ENCODE data around the gene PSTPIP1. TPM values are rescaled to one million over a fixed set of nuclear protein-coding genes. Genes with fewer than 3 reads are reported as not detected.

The PSTPIP1 gene
- total and polyA plus RNA-seq, 2 of the 13 experiments (the other 11 are each of a cell fraction or from before 2014, with no cell fraction given): 4.4 to 8.7 TPM

DNA sequence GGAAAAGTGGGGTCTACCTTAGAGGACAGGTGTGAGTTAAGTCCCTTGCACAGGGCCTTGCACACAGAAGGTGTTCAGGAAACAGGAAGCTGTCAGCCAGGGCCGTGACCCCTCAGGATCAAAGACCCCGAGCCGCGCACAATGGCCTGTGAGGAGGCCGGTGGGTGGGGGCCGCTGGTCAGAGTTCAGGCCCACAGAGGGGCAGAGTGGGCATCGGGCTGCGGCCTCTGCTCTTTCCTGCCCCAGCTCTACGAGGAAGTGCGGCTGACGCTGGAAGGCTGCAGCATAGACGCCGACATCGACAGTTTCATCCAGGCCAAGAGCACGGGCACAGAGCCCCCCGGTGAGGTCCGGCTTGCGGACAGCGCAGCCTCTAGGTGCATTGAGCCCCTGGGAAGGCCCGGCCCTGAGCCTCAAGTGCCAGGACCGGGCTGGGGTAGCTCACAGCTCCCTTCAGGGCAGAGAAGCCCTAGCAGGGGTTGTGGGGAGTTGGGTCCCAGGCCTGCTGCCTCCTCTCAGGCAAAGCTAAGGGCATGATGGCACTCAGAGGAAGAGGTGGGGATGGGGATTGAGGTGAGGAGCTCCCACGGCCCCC, 37.2 kb downstream of the PSTPIP1 start (continued):
- TF ChIP-seq ZNF883 (CRISPR knock-in tag; IDR thresholded peaks at IDR 0.05; ENCODE audit: not compliant biosample characterization) (no peak), BRD4 (CRISPR knock-in tag; IDR thresholded peaks at IDR 0.05) (0 out of 2 replicates have a peak, but pooled peaks have one; percentile 23), ZNF205 (CRISPR knock-in tag; IDR thresholded peaks at IDR 0.05) (peak; percentile 63; the same call in 1 of the 2 replicates), HNF4G (IDR thresholded peaks at IDR 0.05; ENCODE audit: borderline replicate concordance, low read depth, low read length) (peak; percentile 71), HNF4G (CRISPR knock-in tag; IDR thresholded peaks at IDR 0.05; ENCODE audit: borderline replicate concordance, low read depth) (peak; percentile 57), ZFX (CRISPR knock-in tag; IDR thresholded peaks at IDR 0.05; ENCODE audit: low read depth) (peak; percentile 88), ZNF616 (CRISPR knock-in tag; IDR thresholded peaks at IDR 0.05; ENCODE audit: low read depth) (peak; percentile 77; the same call in 1 of the 2 replicates), ZFP62 (CRISPR knock-in tag; IDR thresholded peaks at IDR 0.05) (no peak), ZKSCAN8 (CRISPR knock-in tag; IDR thresholded peaks at IDR 0.05; ENCODE audit: borderline replicate concordance) (0 out of 2 replicates have a peak, but pooled peaks have one; percentile 49), ZNF234 (CRISPR knock-in tag; conservative IDR thresholded peaks at IDR 0.05) (no peak), ZNF350 (CRISPR knock-in tag; IDR thresholded peaks at IDR 0.05; ENCODE audit: borderline replicate concordance, low read depth) (0 out of 2 replicates have a peak, but pooled peaks have one; percentile 23), CC2D1A (CRISPR knock-in tag; IDR thresholded peaks at IDR 0.05) (no peak), RARG (CRISPR knock-in tag; IDR thresholded peaks at IDR 0.05; ENCODE audit: low read depth) (no peak), ZNF121 (CRISPR knock-in tag; IDR thresholded peaks at IDR 0.05) (no peak)
- TF ChIP-seq, protein P1, sequence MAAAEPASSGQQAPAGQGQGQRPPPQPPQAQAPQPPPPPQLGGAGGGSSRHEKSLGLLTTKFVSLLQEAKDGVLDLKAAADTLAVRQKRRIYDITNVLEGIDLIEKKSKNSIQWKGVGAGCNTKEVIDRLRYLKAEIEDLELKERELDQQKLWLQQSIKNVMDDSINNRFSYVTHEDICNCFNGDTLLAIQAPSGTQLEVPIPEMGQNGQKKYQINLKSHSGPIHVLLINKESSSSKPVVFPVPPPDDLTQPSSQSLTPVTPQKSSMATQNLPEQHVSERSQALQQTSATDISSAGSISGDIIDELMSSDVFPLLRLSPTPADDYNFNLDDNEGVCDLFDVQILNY (CRISPR knock-in tag; conservative IDR thresholded peaks at IDR 0.05): no peak
- TF ChIP-seq, protein P2, sequence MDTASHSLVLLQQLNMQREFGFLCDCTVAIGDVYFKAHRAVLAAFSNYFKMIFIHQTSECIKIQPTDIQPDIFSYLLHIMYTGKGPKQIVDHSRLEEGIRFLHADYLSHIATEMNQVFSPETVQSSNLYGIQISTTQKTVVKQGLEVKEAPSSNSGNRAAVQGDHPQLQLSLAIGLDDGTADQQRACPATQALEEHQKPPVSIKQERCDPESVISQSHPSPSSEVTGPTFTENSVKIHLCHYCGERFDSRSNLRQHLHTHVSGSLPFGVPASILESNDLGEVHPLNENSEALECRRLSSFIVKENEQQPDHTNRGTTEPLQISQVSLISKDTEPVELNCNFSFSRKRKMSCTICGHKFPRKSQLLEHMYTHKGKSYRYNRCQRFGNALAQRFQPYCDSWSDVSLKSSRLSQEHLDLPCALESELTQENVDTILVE (CRISPR knock-in tag; IDR thresholded peaks at IDR 0.05): 0 out of 2 replicates have a peak, but pooled peaks have one; percentile 41
- TF ChIP-seq, protein P3, sequence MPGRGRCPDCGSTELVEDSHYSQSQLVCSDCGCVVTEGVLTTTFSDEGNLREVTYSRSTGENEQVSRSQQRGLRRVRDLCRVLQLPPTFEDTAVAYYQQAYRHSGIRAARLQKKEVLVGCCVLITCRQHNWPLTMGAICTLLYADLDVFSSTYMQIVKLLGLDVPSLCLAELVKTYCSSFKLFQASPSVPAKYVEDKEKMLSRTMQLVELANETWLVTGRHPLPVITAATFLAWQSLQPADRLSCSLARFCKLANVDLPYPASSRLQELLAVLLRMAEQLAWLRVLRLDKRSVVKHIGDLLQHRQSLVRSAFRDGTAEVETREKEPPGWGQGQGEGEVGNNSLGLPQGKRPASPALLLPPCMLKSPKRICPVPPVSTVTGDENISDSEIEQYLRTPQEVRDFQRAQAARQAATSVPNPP (CRISPR knock-in tag; IDR thresholded peaks at IDR 0.05): peak; percentile 44; the same call in 1 of the 2 replicates
- TF ChIP-seq, protein P4, sequence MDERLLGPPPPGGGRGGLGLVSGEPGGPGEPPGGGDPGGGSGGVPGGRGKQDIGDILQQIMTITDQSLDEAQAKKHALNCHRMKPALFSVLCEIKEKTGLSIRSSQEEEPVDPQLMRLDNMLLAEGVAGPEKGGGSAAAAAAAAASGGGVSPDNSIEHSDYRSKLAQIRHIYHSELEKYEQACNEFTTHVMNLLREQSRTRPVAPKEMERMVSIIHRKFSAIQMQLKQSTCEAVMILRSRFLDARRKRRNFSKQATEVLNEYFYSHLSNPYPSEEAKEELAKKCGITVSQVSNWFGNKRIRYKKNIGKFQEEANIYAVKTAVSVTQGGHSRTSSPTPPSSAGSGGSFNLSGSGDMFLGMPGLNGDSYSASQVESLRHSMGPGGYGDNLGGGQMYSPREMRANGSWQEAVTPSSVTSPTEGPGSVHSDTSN (CRISPR knock-in tag; IDR thresholded peaks at IDR 0.05): peak; percentile 22; the same call in 1 of the 2 replicates
- TF ChIP-seq, protein P5, sequence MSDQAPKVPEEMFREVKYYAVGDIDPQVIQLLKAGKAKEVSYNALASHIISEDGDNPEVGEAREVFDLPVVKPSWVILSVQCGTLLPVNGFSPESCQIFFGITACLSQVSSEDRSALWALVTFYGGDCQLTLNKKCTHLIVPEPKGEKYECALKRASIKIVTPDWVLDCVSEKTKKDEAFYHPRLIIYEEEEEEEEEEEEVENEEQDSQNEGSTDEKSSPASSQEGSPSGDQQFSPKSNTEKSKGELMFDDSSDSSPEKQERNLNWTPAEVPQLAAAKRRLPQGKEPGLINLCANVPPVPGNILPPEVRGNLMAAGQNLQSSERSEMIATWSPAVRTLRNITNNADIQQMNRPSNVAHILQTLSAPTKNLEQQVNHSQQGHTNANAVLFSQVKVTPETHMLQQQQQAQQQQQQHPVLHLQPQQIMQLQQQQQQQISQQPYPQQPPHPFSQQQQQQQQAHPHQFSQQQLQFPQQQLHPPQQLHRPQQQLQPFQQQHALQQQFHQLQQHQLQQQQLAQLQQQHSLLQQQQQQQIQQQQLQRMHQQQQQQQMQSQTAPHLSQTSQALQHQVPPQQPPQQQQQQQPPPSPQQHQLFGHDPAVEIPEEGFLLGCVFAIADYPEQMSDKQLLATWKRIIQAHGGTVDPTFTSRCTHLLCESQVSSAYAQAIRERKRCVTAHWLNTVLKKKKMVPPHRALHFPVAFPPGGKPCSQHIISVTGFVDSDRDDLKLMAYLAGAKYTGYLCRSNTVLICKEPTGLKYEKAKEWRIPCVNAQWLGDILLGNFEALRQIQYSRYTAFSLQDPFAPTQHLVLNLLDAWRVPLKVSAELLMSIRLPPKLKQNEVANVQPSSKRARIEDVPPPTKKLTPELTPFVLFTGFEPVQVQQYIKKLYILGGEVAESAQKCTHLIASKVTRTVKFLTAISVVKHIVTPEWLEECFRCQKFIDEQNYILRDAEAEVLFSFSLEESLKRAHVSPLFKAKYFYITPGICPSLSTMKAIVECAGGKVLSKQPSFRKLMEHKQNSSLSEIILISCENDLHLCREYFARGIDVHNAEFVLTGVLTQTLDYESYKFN (CRISPR knock-in tag; conservative IDR thresholded peaks at IDR 0.05): peak; percentile 92
- TF ChIP-seq, protein P6, sequence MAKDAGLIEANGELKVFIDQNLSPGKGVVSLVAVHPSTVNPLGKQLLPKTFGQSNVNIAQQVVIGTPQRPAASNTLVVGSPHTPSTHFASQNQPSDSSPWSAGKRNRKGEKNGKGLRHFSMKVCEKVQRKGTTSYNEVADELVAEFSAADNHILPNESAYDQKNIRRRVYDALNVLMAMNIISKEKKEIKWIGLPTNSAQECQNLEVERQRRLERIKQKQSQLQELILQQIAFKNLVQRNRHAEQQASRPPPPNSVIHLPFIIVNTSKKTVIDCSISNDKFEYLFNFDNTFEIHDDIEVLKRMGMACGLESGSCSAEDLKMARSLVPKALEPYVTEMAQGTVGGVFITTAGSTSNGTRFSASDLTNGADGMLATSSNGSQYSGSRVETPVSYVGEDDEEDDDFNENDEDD (CRISPR knock-in tag; IDR thresholded peaks at IDR 0.05; ENCODE audit: borderline replicate concordance): peak; percentile 15; the same call in 1 of the 2 replicates

All from HepG2 (cell line).